ENCODE results near the gene PRAF2.

- TF ChIP-seq CTCF (IDR thresholded peaks at IDR 0.05) (no peak), POLR2A (IDR thresholded peaks at IDR 0.05) (no peak)
These were observed 33.3 kb downstream of the PRAF2 start for GRCh38 chrX:49040376-49040955.

Measured in esophagus squamous epithelium (tissue), 4 donors.